ENCODE results near the gene AK3.

Gene AK3

GRCh38 chr9:4727593-4727992 lies 13.4 kb downstream of the AK3 start:
- H3K4me1 ChIP-seq (ENCODE audit: control insufficient read depth, insufficient read depth, low read length, poor library complexity, severe bottlenecking), result no peaks in the 10 kb centered on the region
- no peaks in the 10 kb centered on the region for H3K9me3 ChIP-seq (ENCODE audit: control insufficient read depth, low read length)
- H3K36me3 ChIP-seq (ENCODE audit: control insufficient read depth, insufficient read depth, low read length), result peaks cover 25% of the 10 kb centered on the region
- WGBS, 2 experiments (ENCODE audit: insufficient coverage in 2 of 2), result no CpG with 5 or more reads among the region's 1 CpG
- H3K4me3 ChIP-seq (ENCODE audit: extremely low read depth, insufficient read depth, low read length, poor library complexity, severe bottlenecking), result no peak overlapping the region
- no peak overlapping the region for H3K27ac ChIP-seq (ENCODE audit: low read depth, low read length, severe bottlenecking)

DNA sequence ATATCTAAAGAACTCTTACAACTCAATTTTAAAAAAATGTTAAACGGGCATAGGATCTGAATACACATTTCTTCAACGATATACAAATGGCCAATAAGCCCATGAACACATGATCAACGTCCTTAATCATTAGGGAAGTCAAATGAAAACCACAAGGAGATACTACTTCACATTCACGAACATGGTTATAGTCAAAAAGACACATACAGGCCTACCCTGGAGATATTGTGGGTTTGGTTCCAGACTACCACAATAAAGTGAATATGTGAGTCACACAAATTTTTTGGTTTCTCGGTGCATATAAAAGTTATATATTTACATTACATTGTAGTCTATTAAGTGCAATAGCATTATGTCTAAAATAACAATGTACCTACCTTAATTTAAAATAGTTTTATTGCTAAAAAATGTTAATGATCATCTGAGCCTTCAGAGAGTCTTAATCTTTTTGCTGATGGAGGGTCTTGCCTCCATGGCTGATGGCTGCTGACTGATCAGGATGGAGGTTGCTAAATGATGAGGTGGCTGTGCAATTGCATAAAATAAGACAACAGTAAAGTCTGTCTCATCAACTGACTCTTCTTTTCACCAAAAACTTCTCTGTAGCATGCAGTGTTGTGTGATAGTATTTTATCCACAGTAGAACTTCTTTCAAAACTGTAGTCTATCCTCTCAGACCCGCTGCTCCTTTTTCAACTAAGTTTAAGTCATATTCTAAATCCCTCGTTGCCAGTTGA lies 15.1 kb downstream of the AK3 start:
- Histone ChIP-seq H3K9me3 (ENCODE audit: control insufficient read depth, low read length) (no peaks in the 10 kb centered on the region), H3K4me1 (ENCODE audit: control insufficient read depth, insufficient read depth, low read length, poor library complexity, severe bottlenecking) (no peaks in the 10 kb centered on the region), H3K27ac (ENCODE audit: low read depth, low read length, severe bottlenecking) (no peak overlapping the region), H3K36me3 (ENCODE audit: control insufficient read depth, insufficient read depth, low read length) (peaks cover 39% of the 10 kb centered on the region), H3K4me3 (ENCODE audit: extremely low read depth, insufficient read depth, low read length, poor library complexity, severe bottlenecking) (no peak overlapping the region)
- WGBS, 2 experiments (ENCODE audit: insufficient coverage in 2 of 2), result 83 to 89% methylated on average over 5 of the region's 7 CpGs

- no CpG with 5 or more reads among the region's 4 CpGs for WGBS, 2 experiments (ENCODE audit: insufficient coverage in 2 of 2)
- no peaks in the 10 kb centered on the region for H3K9me3 ChIP-seq (ENCODE audit: control insufficient read depth, low read length)
- no peak overlapping the region for H3K27ac ChIP-seq (ENCODE audit: low read depth, low read length, severe bottlenecking)
- H3K4me1 ChIP-seq (ENCODE audit: control insufficient read depth, insufficient read depth, low read length, poor library complexity, severe bottlenecking), result no peaks in the 10 kb centered on the region
- no peak overlapping the region for H3K4me3 ChIP-seq (ENCODE audit: extremely low read depth, insufficient read depth, low read length, poor library complexity, severe bottlenecking)
- peaks cover 66% of the 10 kb centered on the region for H3K36me3 ChIP-seq (ENCODE audit: control insufficient read depth, insufficient read depth, low read length)
Observed at GRCh38 chr9:4721736-4722135, 19.3 kb downstream of the AK3 start.

GRCh38 chr9:4718911-4719310 lies 22.1 kb downstream of the AK3 start:
- no peak overlapping the region for H3K27ac ChIP-seq (ENCODE audit: low read depth, low read length, severe bottlenecking)
- H3K4me3 ChIP-seq (ENCODE audit: extremely low read depth, insufficient read depth, low read length, poor library complexity, severe bottlenecking), result no peak overlapping the region
- H3K36me3 ChIP-seq (ENCODE audit: control insufficient read depth, insufficient read depth, low read length), result peaks cover 79% of the 10 kb centered on the region
- no peaks in the 10 kb centered on the region for H3K4me1 ChIP-seq (ENCODE audit: control insufficient read depth, insufficient read depth, low read length, poor library complexity, severe bottlenecking)
- 97 to 100% methylated on average over 5 of the region's 6 CpGs for WGBS, 2 experiments (ENCODE audit: insufficient coverage in 2 of 2)
- no peaks in the 10 kb centered on the region for H3K9me3 ChIP-seq (ENCODE audit: control insufficient read depth, low read length)

GRCh38 chr9:4717815-4718214 lies 23.2 kb downstream of the AK3 start:
- 91 to 100% methylated on average over 4 of the region's 4 CpGs for WGBS, 2 experiments (ENCODE audit: insufficient coverage in 2 of 2)
- Histone ChIP-seq H3K27ac (ENCODE audit: low read depth, low read length, severe bottlenecking) (no peak overlapping the region), H3K36me3 (ENCODE audit: control insufficient read depth, insufficient read depth, low read length) (peaks cover 75% of the 10 kb centered on the region), H3K4me3 (ENCODE audit: extremely low read depth, insufficient read depth, low read length, poor library complexity, severe bottlenecking) (no peak overlapping the region), H3K9me3 (ENCODE audit: control insufficient read depth, low read length) (no peaks in the 10 kb centered on the region), H3K4me1 (ENCODE audit: control insufficient read depth, insufficient read depth, low read length, poor library complexity, severe bottlenecking) (no peaks in the 10 kb centered on the region)

DNA sequence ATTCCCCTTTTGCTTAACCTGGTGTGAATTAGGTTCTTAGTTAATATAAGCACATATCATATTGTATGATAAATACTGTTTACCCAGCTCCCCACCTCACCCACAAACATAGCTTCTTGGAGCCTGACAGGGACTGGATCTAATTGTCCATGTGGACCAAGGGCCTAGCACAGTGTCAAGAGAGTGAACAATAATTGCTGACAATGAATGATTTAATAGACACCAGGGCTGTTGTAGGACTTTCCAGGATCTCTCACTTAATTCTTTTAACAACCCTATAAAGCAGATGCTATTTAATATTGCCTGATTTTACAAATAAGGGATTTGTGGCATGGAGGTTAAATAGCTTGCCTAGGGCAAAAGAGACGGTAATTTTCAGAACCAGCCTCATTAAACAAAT lies 24.8 kb downstream of the AK3 start:
- peaks cover 68% of the 10 kb centered on the region for H3K36me3 ChIP-seq (ENCODE audit: control insufficient read depth, insufficient read depth, low read length)
- H3K9me3 ChIP-seq (ENCODE audit: control insufficient read depth, low read length), result no peaks in the 10 kb centered on the region
- no peaks in the 10 kb centered on the region for H3K4me1 ChIP-seq (ENCODE audit: control insufficient read depth, insufficient read depth, low read length, poor library complexity, severe bottlenecking)
- H3K27ac ChIP-seq (ENCODE audit: low read depth, low read length, severe bottlenecking), result no peak overlapping the region
- no CpG with 5 or more reads among the region's 1 CpG for whole genome bisulfite sequencing, 2 experiments (ENCODE audit: insufficient coverage in 2 of 2)
- no peak overlapping the region for H3K4me3 ChIP-seq (ENCODE audit: extremely low read depth, insufficient read depth, low read length, poor library complexity, severe bottlenecking)

- no peaks in the 10 kb centered on the region for H3K9me3 ChIP-seq (ENCODE audit: control insufficient read depth, low read length)
- 82 to 89% methylated on average over 6 to 8 of the region's 9 CpGs for WGBS, 2 experiments (ENCODE audit: insufficient coverage in 2 of 2)
- H3K4me3 ChIP-seq (ENCODE audit: extremely low read depth, insufficient read depth, low read length, poor library complexity, severe bottlenecking), result no peak overlapping the region
- no peaks in the 10 kb centered on the region for H3K4me1 ChIP-seq (ENCODE audit: control insufficient read depth, insufficient read depth, low read length, poor library complexity, severe bottlenecking)
- peaks cover 61% of the 10 kb centered on the region for H3K36me3 ChIP-seq (ENCODE audit: control insufficient read depth, insufficient read depth, low read length)
- no peak overlapping the region for H3K27ac ChIP-seq (ENCODE audit: low read depth, low read length, severe bottlenecking)
Observed at GRCh38 chr9:4714266-4715016, 26.6 kb downstream of the AK3 start.

GRCh38 chr9:4713849-4714248 lies 27.2 kb downstream of the AK3 start:
- Histone ChIP-seq H3K27ac (ENCODE audit: low read depth, low read length, severe bottlenecking) (no peak overlapping the region), H3K9me3 (ENCODE audit: control insufficient read depth, low read length) (no peaks in the 10 kb centered on the region), H3K4me3 (ENCODE audit: extremely low read depth, insufficient read depth, low read length, poor library complexity, severe bottlenecking) (no peak overlapping the region), H3K36me3 (ENCODE audit: control insufficient read depth, insufficient read depth, low read length) (peaks cover 60% of the 10 kb centered on the region), H3K4me1 (ENCODE audit: control insufficient read depth, insufficient read depth, low read length, poor library complexity, severe bottlenecking) (no peaks in the 10 kb centered on the region)
- WGBS, 2 experiments (ENCODE audit: insufficient coverage in 2 of 2), result 78 to 85% methylated on average over 2 to 7 of the region's 7 CpGs

GRCh38 chr9:4709380-4709779 lies 31.6 kb downstream of the AK3 start:
- Histone ChIP-seq H3K9me3 (ENCODE audit: control insufficient read depth, low read length) (no peaks in the 10 kb centered on the region), H3K27ac (ENCODE audit: low read depth, low read length, severe bottlenecking) (no peak overlapping the region), H3K4me1 (ENCODE audit: control insufficient read depth, insufficient read depth, low read length, poor library complexity, severe bottlenecking) (no peaks in the 10 kb centered on the region), H3K36me3 (ENCODE audit: control insufficient read depth, insufficient read depth, low read length) (peaks cover 31% of the 10 kb centered on the region), H3K4me3 (ENCODE audit: extremely low read depth, insufficient read depth, low read length, poor library complexity, severe bottlenecking) (no peak overlapping the region)

- Histone ChIP-seq H3K4me1 (ENCODE audit: control insufficient read depth, insufficient read depth, low read length, poor library complexity, severe bottlenecking) (no peaks in the 10 kb centered on the region), H3K4me3 (ENCODE audit: extremely low read depth, insufficient read depth, low read length, poor library complexity, severe bottlenecking) (no peak overlapping the region), H3K9me3 (ENCODE audit: control insufficient read depth, low read length) (no peaks in the 10 kb centered on the region), H3K36me3 (ENCODE audit: control insufficient read depth, insufficient read depth, low read length) (peaks cover 44% of the 10 kb centered on the region), H3K27ac (ENCODE audit: low read depth, low read length, severe bottlenecking) (no peak overlapping the region)
- 73 to 88% methylated on average over 2 to 3 of the region's 4 CpGs for WGBS, 2 experiments (ENCODE audit: insufficient coverage in 2 of 2)
Observed at GRCh38 chr9:4706971-4707622, 33.9 kb downstream of the AK3 start.

DNA sequence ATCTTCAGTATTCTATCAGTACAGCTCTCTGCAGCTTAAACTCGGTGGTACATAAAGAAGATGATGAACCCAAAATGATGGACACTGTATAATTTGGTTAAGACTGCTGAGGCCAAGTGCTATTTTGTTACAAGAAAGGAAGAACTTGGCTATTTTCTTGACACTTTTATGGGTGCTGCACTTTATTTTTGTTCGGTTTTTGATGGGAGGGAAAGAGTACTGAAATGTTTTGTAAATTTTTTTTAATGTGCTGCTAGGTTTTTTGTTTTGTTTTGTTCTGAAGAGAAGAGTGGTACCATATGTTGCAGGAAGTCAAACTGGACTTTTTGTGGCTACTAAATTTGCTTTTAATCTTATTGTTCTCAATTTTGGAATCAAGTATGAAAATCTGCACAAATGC lies 35.0 kb downstream of the AK3 start:
- peaks cover 41% of the 10 kb centered on the region for H3K36me3 ChIP-seq (ENCODE audit: control insufficient read depth, insufficient read depth, low read length)
- no peaks in the 10 kb centered on the region for H3K9me3 ChIP-seq (ENCODE audit: control insufficient read depth, low read length)
- H3K4me1 ChIP-seq (ENCODE audit: control insufficient read depth, insufficient read depth, low read length, poor library complexity, severe bottlenecking), result no peaks in the 10 kb centered on the region
- H3K27ac ChIP-seq (ENCODE audit: low read depth, low read length, severe bottlenecking), result no peak overlapping the region
- WGBS, 2 experiments (ENCODE audit: insufficient coverage in 2 of 2), result 56 to 71% methylated on average over 1 to 2 of the region's 2 CpGs
- H3K4me3 ChIP-seq (ENCODE audit: extremely low read depth, insufficient read depth, low read length, poor library complexity, severe bottlenecking), result no peak overlapping the region

Measured in mesodermal cell (in vitro differentiated cells).